Lung (tissue), 12 donors: ENCODE results near the gene CBLC. TPM values are rescaled to one million over a fixed set of nuclear protein-coding genes. Genes with fewer than 3 reads are reported as not detected.

Experiments used
- ATAC-seq: fragments of 200-7000 bp; cut with Tn5 transposase; one replicate; pipeline ENCODE4 v1.9.1; 2020; ENCODE audit warnings: moderate number of reproducible peaks; ENCODE audit not compliant: insufficient read depth, low FRiP score
- DNase-seq, 3 donors: peaks; one replicate each; pipeline ENCODE4 v3.0.0-alpha.2; 2013 to 2017
- H3K27ac ChIP-seq, 2 donors: one replicate each; pipeline ENCODE4 v1.5.1; 2013; ENCODE audit warnings: mild to moderate bottlenecking in 2 of 2, moderate library complexity in 2 of 2, control low read depth in 1 of 2, inconsistent platforms in 1 of 2, low read depth in 1 of 2, low read length in 1 of 2
- H3K27me3 ChIP-seq, 3 donors: one replicate each; pipeline ENCODE4 v1.5.1; 2013; ENCODE audit warnings: low read length in 2 of 3; ENCODE audit not compliant: control insufficient read depth in 3 of 3, insufficient read depth in 3 of 3
- H3K36me3 ChIP-seq, 4 donors: one replicate each; pipeline ENCODE4 v1.5.1; 2013; ENCODE audit warnings: low read length in 4 of 4, mild to moderate bottlenecking in 1 of 4, moderate library complexity in 1 of 4; ENCODE audit not compliant: control insufficient read depth in 4 of 4, insufficient read depth in 4 of 4
- H3K4me1 ChIP-seq, 5 donors: one replicate each; pipeline ENCODE4 v1.5.1; 2013; ENCODE audit warnings: low read length in 5 of 5, mild to moderate bottlenecking in 2 of 5, moderate library complexity in 1 of 5; ENCODE audit not compliant: control insufficient read depth in 5 of 5, insufficient read depth in 5 of 5
- H3K4me3 ChIP-seq: one replicate; pipeline ENCODE4 v1.5.1; 2013; ENCODE audit warnings: mild to moderate bottlenecking, control low read depth, moderate library complexity
- H3K9ac ChIP-seq, 2 donors: one replicate each; pipeline ENCODE4 v1.5.1; 2013; ENCODE audit warnings: low read length in 2 of 2, control low read depth in 1 of 2; ENCODE audit not compliant: insufficient read depth in 1 of 2
- H3K9me3 ChIP-seq, 4 donors: one replicate each; pipeline ENCODE4 v1.5.1; 2013; ENCODE audit warnings: low read length in 3 of 4, mild to moderate bottlenecking in 1 of 4, moderate library complexity in 1 of 4; ENCODE audit not compliant: control insufficient read depth in 4 of 4, insufficient read depth in 3 of 4
- CTCF ChIP-seq: IDR thresholded peaks from 2 replicates; pipeline ENCODE4 v1.5.1; 2012; ENCODE audit warnings: mild to moderate bottlenecking; ENCODE audit errors: control extremely low read depth, extremely low read depth
- WGBS, 2 donors: extraction: QIAGEN DNeasy Blood & Tissue Kit; methylation state at CpG; one replicate each; pipeline ENCODE4 v1.1.7; 2013; 5-methylcytosine and 5-hydroxymethylcytosine counted together
- polyA plus RNA-seq, 2 donors: library from polyadenylated mRNA; stranded (reverse); fragments of 200-250 nt; gene quantifications; one replicate each; pipeline ENCODE4 v1.2.1, GENCODE V29; 2013
- total RNA-seq, 2 donors: library from RNA; depleted of rRNA in 1 of 2; stranded (reverse); fragments of >200 nt in 1 of 2; gene quantifications; one replicate each; pipeline ENCODE4 v1.2.1, GENCODE V29; 2014 to 2021
- donor health status: control.
- donor health status: control.
- donor health status: Bipolar disorder and iron deficiency.
- donor health status: healthy.
- donor health status: DM: yes; HTN: yes; CAD: no.

CBLC gene
- total and polyA plus RNA-seq, 4 donors, result 4.0 to 5.5 (median 5.1) TPM

- no peak overlapping the region for H3K4me3 ChIP-seq
- 69 to 72% methylated on average over 10 of the region's 10 CpGs for WGBS, 2 donors
- H3K4me1 ChIP-seq, result peaks cover 0 to 3% (median 0%) of the 10 kb centered on the region in 5 donors
- H3K36me3 ChIP-seq, result no peaks in the 10 kb centered on the region
- peak overlapping the region in 1 of 2 donors; percentile 6 for H3K27ac ChIP-seq
- DNase-seq (no peak), ATAC-seq (no peak)
- TF ChIP-seq CTCF, result no peak
- no peaks in the 10 kb centered on the region for H3K27me3 ChIP-seq
- H3K9ac ChIP-seq, result no peak overlapping the region
- H3K9me3 ChIP-seq, result peaks cover 0 to 4% (median 0%) of the 10 kb centered on the region in 4 donors
Measured at GRCh38 chr19:44799627-44800346, 22.1 kb downstream of the CBLC start.

- Histone ChIP-seq H3K4me3 (no peak overlapping the region), H3K27ac (no peak overlapping the region), H3K27me3 (no peaks in the 10 kb centered on the region), H3K36me3 (no peaks in the 10 kb centered on the region), H3K9me3 (peaks cover 0 to 4% (median 0%) of the 10 kb centered on the region in 4 donors), H3K4me1 (peaks cover 0 to 3% (median 0%) of the 10 kb centered on the region in 5 donors), H3K9ac (no peak overlapping the region)
- peak; percentile 89 for ATAC-seq
- peak; percentile 96 for TF ChIP-seq CTCF
- peak; percentile 81 to 87 (median 86) for DNase-seq
- WGBS, 2 donors, result 0 to 3% methylated on average over 3 of the region's 3 CpGs
Measured at GRCh38 chr19:44800461-44800860, 22.8 kb downstream of the CBLC start.

GRCh38 chr19:44803442-44804428 is 26.0 kb downstream of the CBLC start:
- ATAC-seq, result no peak
- no peak for TF ChIP-seq CTCF
- no peak overlapping the region for H3K4me3 ChIP-seq
- no peaks in the 10 kb centered on the region for H3K36me3 ChIP-seq
- WGBS, 2 donors, result 85% methylated on average over 13 of the region's 13 CpGs
- no peak overlapping the region for H3K9ac ChIP-seq
- no peak overlapping the region for H3K27ac ChIP-seq
- H3K27me3 ChIP-seq, result no peaks in the 10 kb centered on the region
- no peak for DNase-seq
- peaks cover 0 to 14% (median 12%) of the 10 kb centered on the region in 5 donors for H3K4me1 ChIP-seq
- H3K9me3 ChIP-seq, result peaks cover 0 to 4% (median 0%) of the 10 kb centered on the region in 4 donors
